Smooth muscle cell (in vitro differentiated cells): ENCODE results near the gene PRSS8. TPM values are rescaled to one million over a fixed set of nuclear protein-coding genes. Genes with fewer than 3 reads are reported as not detected.

Experiments used
- DNase-seq: peaks from one replicate; lab custom pipeline; 2025; ENCODE audit not compliant: unreplicated experiment; lab: John Stamatoyannopoulos, UW
- H2AFZ ChIP-seq: fragments of 200-600 bp; sonication (generic); 2 replicates; pipeline ENCODE4 v1.6.0; 2016; ENCODE audit warnings: antibody characterized with exemption, low read depth, mild to moderate bottlenecking
- H3F3A ChIP-seq: fragments of 200-600 bp; sonication (generic); 2 replicates; pipeline ENCODE4 v1.6.0; 2017; ENCODE audit warnings: antibody characterized with exemption, low read depth
- H3K27ac ChIP-seq: fragments of 200-600 bp; sonication (generic); 2 replicates; pipeline ENCODE4 v1.5.1; 2016; ENCODE audit warnings: low read depth, mild to moderate bottlenecking
- H3K27me3 ChIP-seq: fragments of 200-600 bp; sonication (generic); 2 replicates; pipeline ENCODE4 v1.6.1; 2016; ENCODE audit warnings: low read depth, mild to moderate bottlenecking
- H3K36me3 ChIP-seq: fragments of 200-600 bp; sonication (generic); 2 replicates; pipeline ENCODE4 v1.5.1; 2016; ENCODE audit warnings: low read depth
- H3K4me1 ChIP-seq: fragments of 200-600 bp; sonication (generic); 2 replicates; pipeline ENCODE4 v1.5.1; 2016; ENCODE audit warnings: low read depth
- H3K4me2 ChIP-seq: fragments of 200-600 bp; sonication (generic); 2 replicates; pipeline ENCODE4 v1.6.0; 2016; ENCODE audit warnings: mild to moderate bottlenecking
- H3K4me3 ChIP-seq: fragments of 200-600 bp; sonication (generic); 2 replicates; pipeline ENCODE4 v1.5.1; 2016; ENCODE audit warnings: mild to moderate bottlenecking
- H3K79me2 ChIP-seq: fragments of 200-600 bp; sonication (generic); 2 replicates; pipeline ENCODE4 v1.6.0; 2016; ENCODE audit warnings: low read depth, mild to moderate bottlenecking
- H3K9ac ChIP-seq: fragments of 200-600 bp; sonication (generic); 2 replicates; pipeline ENCODE4 v1.6.0; 2016; ENCODE audit warnings: low read depth
- H3K9me3 ChIP-seq: fragments of 200-600 bp; sonication (generic); replicated peaks from 2 replicates; pipeline ENCODE4 v1.5.1; 2016; ENCODE audit warnings: low read depth
- H4K20me1 ChIP-seq: fragments of 200-600 bp; sonication (generic); 2 replicates; pipeline ENCODE4 v1.6.0; 2016; ENCODE audit warnings: low read depth
- CTCF ChIP-seq: fragments of 200-600 bp; sonication (generic); IDR thresholded peaks from 2 replicates; pipeline ENCODE4 v1.5.1; 2017; ENCODE audit warnings: borderline replicate concordance, mild to moderate bottlenecking, antibody characterized with exemption; ENCODE audit not compliant: insufficient read depth, poor library complexity, severe bottlenecking
- WGBS: methylation state at CpG from one replicate; pipeline ENCODE4 v1.1.7; 2016; ENCODE audit warnings: low lambda C conversion rate; 5-methylcytosine and 5-hydroxymethylcytosine counted together
- polyA plus RNA-seq: library from polyadenylated mRNA; unstranded; fragments of >200 nt; fragmentation: Nextera tagmentation; extraction: Ambion mirVana; gene quantifications from 2 replicates; pipeline ENCODE4 v1.2.1, GENCODE V29; 2016
- total RNA-seq: library from RNA; depleted of rRNA; stranded (reverse); fragments of >200 nt; gene quantifications from 2 replicates; pipeline ENCODE4 v1.2.3, GENCODE V29; 2014

PRSS8 gene
- total and polyA plus RNA-seq, 2 experiments from 2014 or later = 13.9 to 17.3 TPM

- Histone ChIP-seq H3K27me3 (no peaks in the 10 kb centered on the region), H3K9me3 (no peaks in the 10 kb centered on the region), H4K20me1 (peaks cover 49% of the 10 kb centered on the region), H3K4me2 (no peak overlapping the region), H3F3A (no peaks in the 10 kb centered on the region), H3K79me2 (peaks cover 10% of the 10 kb centered on the region), H3K9ac (no peak overlapping the region), H3K4me1 (no peaks in the 10 kb centered on the region), H3K27ac (no peak overlapping the region), H2AFZ (no peak overlapping the region), H3K4me3 (no peak overlapping the region), H3K36me3 (no peaks in the 10 kb centered on the region)
- WGBS = 83% methylated on average over 5 of the region's 6 CpGs
- no peak for TF ChIP-seq CTCF
- no peak for DNase-seq
These were observed 49.0 kb downstream of the PRSS8 start for GRCh38 chr16:31086629-31086906.

- H4K20me1 ChIP-seq = peaks cover 49% of the 10 kb centered on the region
- peaks cover 7% of the 10 kb centered on the region for H3K79me2 ChIP-seq
- TF ChIP-seq CTCF = no peak
- no peaks in the 10 kb centered on the region for H3F3A ChIP-seq
- no peaks in the 10 kb centered on the region for H3K27me3 ChIP-seq
- no peak for DNase-seq
- no peak overlapping the region for H3K4me2 ChIP-seq
- H3K4me3 ChIP-seq = no peak overlapping the region
- 96% methylated on average over 18 of the region's 18 CpGs for WGBS
- no peak overlapping the region for H2AFZ ChIP-seq
- H3K36me3 ChIP-seq = no peaks in the 10 kb centered on the region
- H3K4me1 ChIP-seq = no peaks in the 10 kb centered on the region
- H3K9ac ChIP-seq = no peak overlapping the region
- no peaks in the 10 kb centered on the region for H3K9me3 ChIP-seq
- H3K27ac ChIP-seq = no peak overlapping the region
These were observed 49.5 kb downstream of the PRSS8 start for GRCh38 chr16:31085873-31086628.

- H3K36me3 ChIP-seq = no peaks in the 10 kb centered on the region
- TF ChIP-seq CTCF = no peak
- H3K27ac ChIP-seq = no peak overlapping the region
- no peak overlapping the region for H3K4me3 ChIP-seq
- DNase-seq = no peak
- no peaks in the 10 kb centered on the region for H3F3A ChIP-seq
- H3K4me2 ChIP-seq = no peak overlapping the region
- no peaks in the 10 kb centered on the region for H3K27me3 ChIP-seq
- H2AFZ ChIP-seq = no peak overlapping the region
- no peak overlapping the region for H3K9ac ChIP-seq
- WGBS = 75% methylated on average over 8 of the region's 8 CpGs
- peaks cover 52% of the 10 kb centered on the region for H4K20me1 ChIP-seq
- H3K9me3 ChIP-seq = no peaks in the 10 kb centered on the region
- H3K79me2 ChIP-seq = peaks cover 12% of the 10 kb centered on the region
- no peaks in the 10 kb centered on the region for H3K4me1 ChIP-seq
These were observed 50.1 kb downstream of the PRSS8 start for GRCh38 chr16:31085411-31085810.
